Mucosa of stomach (tissue), 1 donor: ENCODE measurements around the gene MOB2.

ENCODE experiments used
- H3K27me3 ChIP-seq: one replicate; pipeline ENCODE4 v1.7.0; 2013; ENCODE audit warnings: mild to moderate bottlenecking, low read length; ENCODE audit not compliant: control insufficient read depth, insufficient read depth
- H3K36me3 ChIP-seq: one replicate; pipeline ENCODE4 v1.7.0; 2013; ENCODE audit warnings: low read length; ENCODE audit not compliant: control insufficient read depth, insufficient read depth
- H3K4me1 ChIP-seq: one replicate; pipeline ENCODE4 v1.7.0; 2013; ENCODE audit warnings: mild to moderate bottlenecking, low read length; ENCODE audit not compliant: control insufficient read depth, insufficient read depth
- H3K4me3 ChIP-seq: one replicate; pipeline ENCODE4 v1.7.0; 2013; ENCODE audit warnings: low read length
- H3K9ac ChIP-seq: one replicate; pipeline ENCODE4 v1.7.0; 2013; ENCODE audit warnings: mild to moderate bottlenecking, low read length, moderate library complexity
- H3K9me3 ChIP-seq: one replicate; pipeline ENCODE4 v1.7.0; 2013; ENCODE audit warnings: mild to moderate bottlenecking, low read length, moderate library complexity; ENCODE audit not compliant: control insufficient read depth
- donor health status: Pancreatic carcinoma.

MOB2 gene

DNA sequence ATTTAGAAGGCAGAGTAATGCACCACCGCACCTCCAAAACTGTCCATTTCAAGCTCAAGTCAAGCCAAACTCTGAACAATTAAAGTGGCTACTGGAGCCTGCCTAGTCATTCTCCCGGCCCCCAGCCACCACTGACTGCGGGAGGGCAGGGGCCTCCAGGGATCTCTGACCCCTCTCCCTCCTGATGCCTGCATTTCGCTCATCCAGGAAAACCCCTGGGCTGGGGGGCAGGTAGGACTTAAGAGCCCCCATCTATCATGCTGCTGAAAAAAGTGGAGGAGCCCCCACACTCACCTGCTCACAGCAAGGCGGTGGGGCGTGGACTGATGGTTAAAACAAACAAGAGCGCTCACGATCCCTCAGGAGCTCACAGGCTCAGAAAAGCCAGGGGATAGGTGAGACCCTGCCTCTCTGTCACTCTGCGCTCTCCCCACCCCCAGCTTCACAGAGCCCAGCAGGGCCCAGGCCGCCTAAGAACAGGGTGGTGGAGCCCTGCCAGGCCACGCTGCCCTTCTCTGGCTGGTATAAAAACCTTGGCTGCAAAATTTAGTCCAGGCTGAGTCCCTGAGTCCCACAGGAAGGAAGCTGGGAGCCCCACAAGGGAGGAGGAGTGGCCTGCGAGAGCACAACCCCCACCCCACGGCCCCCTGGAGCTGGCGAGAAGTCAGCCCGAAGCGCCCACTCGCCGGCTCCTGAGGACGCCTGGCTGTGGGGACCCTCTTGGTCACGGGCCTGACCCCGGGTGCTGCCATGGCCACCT lies 21.0 kb upstream of the MOB2 start:
- Histone ChIP-seq H3K4me3 (no peak overlapping the region), H3K27me3 (no peaks in the 10 kb centered on the region), H3K9ac (no peak overlapping the region), H3K9me3 (no peaks in the 10 kb centered on the region), H3K4me1 (peaks cover 17% of the 10 kb centered on the region), H3K36me3 (no peaks in the 10 kb centered on the region)

DNA sequence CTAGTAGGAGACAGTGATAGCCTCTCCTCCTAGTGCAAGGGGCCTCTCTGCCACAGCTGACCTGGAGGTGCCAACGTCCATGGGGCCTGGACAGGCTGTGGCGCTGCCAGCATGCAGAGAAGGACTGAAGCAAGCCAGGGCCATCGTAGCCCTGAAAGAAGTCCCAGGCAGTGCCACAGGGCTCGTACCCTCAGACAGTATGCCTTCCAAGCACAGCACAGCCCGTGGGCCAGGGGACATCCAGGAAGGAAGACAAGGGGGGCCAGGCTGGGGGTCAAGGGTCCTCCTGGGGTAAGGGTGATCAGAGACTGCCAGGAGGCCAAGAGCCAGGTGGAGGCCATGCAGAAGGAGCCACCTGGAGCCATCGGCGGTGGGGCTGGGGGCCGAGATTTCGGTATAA lies 20.4 kb upstream of the MOB2 start:
- H3K27me3 ChIP-seq: no peaks in the 10 kb centered on the region
- H3K9me3 ChIP-seq: no peaks in the 10 kb centered on the region
- H3K9ac ChIP-seq: no peak overlapping the region
- H3K4me1 ChIP-seq: peaks cover 20% of the 10 kb centered on the region
- no peak overlapping the region for H3K4me3 ChIP-seq
- no peaks in the 10 kb centered on the region for H3K36me3 ChIP-seq

DNA sequence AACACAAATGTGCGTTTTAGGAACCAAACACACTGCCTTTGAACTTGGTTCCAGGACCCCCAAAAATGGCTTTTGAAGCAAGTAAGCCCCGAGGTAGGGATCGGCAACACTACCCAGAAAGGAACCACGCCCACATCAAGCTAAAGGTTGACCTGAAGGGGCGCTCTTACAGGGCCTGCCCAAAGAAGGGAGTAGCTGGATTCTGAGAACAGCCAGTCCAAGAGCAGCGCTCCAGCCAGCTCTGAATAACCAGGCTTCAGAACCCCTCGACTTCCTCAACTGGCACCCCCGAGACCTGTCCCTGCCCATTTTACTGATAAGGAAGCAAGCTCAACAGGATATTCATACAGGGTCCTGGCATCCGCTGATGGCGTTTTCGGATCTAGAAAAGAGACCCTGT lies 18.9 kb upstream of the MOB2 start:
- Histone ChIP-seq H3K4me3 (no peak overlapping the region), H3K4me1 (peaks cover 20% of the 10 kb centered on the region), H3K9ac (no peak overlapping the region), H3K36me3 (no peaks in the 10 kb centered on the region), H3K9me3 (no peaks in the 10 kb centered on the region), H3K27me3 (no peaks in the 10 kb centered on the region)

DNA sequence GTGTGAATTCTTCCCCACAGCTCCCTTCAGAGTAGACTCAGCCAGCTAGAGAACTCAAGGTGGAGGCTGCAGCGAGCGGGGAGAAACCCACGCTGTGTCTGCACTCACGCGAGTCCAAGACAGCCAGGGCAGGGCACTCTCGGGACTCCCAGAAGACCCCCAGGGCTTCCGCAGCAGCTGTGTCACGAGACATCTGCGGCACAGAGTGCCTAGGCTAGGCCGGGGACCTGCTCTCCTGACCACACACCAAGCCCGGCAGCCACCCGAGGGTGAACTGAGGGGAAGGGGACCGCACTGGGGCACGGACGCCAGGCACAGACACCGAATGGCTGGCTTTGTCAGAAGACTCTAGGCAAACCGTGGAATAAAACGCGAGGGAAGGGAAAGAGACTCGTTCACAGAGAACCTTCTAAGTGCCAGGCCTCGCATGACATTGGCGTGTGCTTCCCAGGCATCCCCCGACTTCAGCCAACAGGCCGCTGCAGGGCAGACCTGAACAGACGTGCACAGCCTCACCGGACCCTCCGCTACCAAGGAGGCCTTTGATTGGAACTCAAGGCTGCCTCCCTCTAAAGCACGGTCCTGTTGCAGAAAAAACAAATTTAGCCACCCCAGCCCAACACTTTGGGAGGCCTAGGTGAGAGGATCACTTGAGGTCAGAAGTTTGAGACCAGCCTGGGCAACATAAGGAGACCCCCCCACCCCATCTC lies 18.2 kb upstream of the MOB2 start:
- H3K9ac ChIP-seq: no peak overlapping the region
- no peaks in the 10 kb centered on the region for H3K9me3 ChIP-seq
- H3K4me1 ChIP-seq: peaks cover 20% of the 10 kb centered on the region
- H3K36me3 ChIP-seq: peaks cover 1% of the 10 kb centered on the region
- no peaks in the 10 kb centered on the region for H3K27me3 ChIP-seq
- no peak overlapping the region for H3K4me3 ChIP-seq

DNA sequence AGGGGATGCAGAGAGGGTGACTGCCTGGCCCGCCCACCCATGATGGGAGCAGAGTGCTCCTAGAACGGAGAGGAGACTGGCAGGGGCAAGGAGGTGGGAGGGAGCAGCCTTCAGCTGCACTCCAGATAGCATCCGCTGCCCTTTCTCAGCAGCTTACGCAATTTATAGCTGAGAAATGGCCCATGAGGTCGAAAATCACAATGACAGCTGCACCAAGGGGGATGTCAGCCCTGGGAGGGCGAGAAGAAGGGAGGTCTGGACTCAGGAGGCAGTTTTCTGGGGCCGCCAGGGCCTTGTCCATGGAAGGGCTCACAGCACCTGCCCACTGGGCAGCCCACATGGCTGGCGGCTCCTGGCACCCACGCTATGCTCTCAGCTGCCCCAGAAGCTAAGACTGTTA lies 17.6 kb upstream of the MOB2 start:
- Histone ChIP-seq H3K27me3 (no peaks in the 10 kb centered on the region), H3K4me1 (peaks cover 20% of the 10 kb centered on the region), H3K4me3 (no peak overlapping the region), H3K9ac (no peak overlapping the region), H3K9me3 (no peaks in the 10 kb centered on the region), H3K36me3 (peaks cover 3% of the 10 kb centered on the region)

DNA sequence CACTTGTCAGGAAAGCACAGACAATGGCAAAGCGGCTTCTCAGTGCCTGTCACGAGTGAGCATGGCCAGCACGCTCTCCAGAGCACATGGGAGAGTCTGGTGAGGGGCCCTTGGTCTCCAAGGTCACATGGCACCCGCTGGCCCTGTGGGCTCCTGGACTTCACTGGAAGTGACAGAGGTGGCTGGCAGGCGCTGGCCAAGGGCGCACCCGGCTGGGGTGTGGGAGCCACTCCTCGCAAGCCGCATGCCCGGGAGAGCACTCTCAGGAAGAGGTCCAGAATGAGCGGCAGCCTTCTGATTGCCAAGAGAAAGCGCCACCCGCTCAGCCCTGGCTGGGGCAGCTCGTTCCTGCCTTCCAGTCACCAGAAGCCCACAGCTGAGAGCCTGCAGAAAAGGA lies 17.1 kb upstream of the MOB2 start:
- peaks cover 20% of the 10 kb centered on the region for H3K4me1 ChIP-seq
- H3K9me3 ChIP-seq: no peaks in the 10 kb centered on the region
- H3K9ac ChIP-seq: no peak overlapping the region
- no peak overlapping the region for H3K4me3 ChIP-seq
- no peaks in the 10 kb centered on the region for H3K27me3 ChIP-seq
- peaks cover 3% of the 10 kb centered on the region for H3K36me3 ChIP-seq

DNA sequence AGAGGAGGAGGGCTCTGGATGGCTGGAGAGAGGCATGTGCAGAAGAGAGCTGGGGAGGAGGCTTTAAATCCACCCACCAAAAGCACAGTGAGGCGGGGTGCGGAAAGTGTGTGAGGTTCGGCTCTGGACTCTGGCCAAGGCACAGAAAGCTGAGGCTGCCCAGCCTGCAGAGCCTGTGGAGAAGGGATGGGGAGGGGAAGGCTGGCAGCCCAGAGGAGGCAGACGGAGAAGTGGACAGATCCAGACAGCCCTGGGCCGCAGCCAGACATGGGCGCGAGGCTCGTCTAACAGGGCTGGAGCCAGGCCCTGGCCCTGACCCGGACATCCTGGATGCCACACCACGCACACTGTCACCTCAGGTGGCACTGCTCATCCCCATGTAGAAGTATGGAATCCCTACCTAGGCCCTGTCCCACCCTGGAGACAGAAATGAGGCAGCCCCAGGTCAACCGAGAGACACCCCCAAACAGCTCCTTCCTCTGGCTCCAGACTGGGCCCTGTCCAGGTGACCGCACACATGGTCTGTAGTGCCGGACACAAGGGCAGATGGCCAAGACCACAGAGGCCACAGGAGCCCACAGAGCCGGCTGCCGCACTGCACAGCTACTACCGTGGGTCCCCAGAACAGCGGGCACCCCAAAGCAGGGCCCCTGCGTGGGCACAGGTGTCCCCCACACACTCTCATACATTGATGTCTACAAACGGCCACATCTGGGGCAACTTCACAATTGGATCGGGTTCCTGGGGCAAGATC lies 16.6 kb upstream of the MOB2 start:
- Histone ChIP-seq H3K4me3 (no peak overlapping the region), H3K27me3 (no peaks in the 10 kb centered on the region), H3K9ac (no peak overlapping the region), H3K4me1 (peaks cover 20% of the 10 kb centered on the region), H3K36me3 (peaks cover 3% of the 10 kb centered on the region), H3K9me3 (no peaks in the 10 kb centered on the region)

DNA sequence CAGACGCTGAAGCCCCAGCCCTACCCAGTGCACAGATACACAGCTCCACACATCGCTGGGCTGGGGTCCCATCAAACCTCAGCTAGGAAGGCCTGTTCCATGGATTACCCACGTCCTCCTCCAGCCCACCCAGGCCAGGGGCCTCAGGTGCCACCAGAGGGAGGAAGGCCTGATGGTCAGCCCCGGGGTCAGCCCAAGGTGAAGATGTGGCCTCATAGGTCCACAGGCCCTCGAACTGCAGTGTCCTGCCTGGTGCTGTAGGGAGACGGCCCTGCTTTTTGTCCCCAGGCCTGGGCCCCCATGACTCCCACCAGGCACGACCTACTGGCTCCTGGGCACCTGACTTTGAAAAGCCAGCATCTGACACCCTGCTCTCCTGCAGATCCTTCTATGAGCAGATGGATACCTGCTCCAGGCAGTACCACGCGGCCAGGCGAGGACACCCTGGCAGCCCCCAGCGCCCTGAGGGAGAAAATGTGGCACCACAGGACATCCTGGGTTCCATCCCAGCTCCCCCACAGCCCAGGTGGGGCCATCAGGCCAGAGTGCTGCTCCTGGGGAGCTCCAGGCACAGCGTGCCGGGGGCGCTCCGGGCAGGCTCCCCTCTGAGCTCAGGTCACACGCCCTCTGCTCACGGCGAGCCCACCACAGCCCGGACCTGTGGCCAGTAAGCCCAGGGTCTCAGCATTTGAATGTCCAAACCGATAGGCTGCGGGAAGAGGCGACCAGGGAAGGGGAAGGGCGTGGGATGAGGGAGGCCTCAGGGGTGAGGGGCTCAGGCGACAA lies 15.8 kb upstream of the MOB2 start:
- Histone ChIP-seq H3K27me3 (no peaks in the 10 kb centered on the region), H3K9me3 (no peaks in the 10 kb centered on the region), H3K4me1 (peaks cover 20% of the 10 kb centered on the region), H3K4me3 (no peak overlapping the region), H3K36me3 (peaks cover 3% of the 10 kb centered on the region), H3K9ac (no peak overlapping the region)

DNA sequence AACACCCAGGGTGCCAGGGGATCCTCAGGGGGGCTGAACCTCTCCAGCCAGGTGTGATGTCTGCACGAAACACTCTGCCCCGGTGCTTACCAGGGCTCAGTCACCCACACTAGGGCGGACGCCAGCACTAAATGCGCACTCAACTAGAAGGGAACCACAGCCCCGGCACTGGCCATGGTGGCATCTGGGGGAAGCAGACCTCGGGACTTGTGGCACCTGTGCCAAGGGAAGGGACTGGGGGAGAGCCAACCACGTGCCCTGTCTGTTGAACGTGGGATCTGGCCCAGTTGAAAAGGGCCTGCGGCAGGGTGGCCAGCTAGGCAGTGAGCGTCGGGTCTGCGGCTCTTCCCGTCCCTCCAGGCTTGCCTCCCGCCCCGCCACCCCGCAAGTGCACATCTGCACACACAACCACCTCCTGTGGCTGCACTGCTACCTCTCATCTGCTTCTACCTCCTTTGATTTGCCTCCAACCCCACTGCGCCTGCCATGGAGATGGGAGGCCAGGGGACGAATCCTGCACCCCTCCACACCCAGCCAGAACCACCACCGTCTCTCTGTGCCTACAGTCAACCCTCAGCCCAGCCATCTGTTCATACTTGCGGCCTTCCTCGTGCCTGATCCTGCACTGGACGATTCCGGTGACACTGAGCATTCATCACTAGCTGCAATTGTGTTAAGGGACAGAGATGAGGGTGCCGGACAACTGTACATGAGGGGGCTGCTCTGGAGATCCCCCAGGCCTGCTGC lies 15.0 kb upstream of the MOB2 start:
- Histone ChIP-seq H3K36me3 (peaks cover 3% of the 10 kb centered on the region), H3K4me1 (peaks cover 21% of the 10 kb centered on the region)

DNA sequence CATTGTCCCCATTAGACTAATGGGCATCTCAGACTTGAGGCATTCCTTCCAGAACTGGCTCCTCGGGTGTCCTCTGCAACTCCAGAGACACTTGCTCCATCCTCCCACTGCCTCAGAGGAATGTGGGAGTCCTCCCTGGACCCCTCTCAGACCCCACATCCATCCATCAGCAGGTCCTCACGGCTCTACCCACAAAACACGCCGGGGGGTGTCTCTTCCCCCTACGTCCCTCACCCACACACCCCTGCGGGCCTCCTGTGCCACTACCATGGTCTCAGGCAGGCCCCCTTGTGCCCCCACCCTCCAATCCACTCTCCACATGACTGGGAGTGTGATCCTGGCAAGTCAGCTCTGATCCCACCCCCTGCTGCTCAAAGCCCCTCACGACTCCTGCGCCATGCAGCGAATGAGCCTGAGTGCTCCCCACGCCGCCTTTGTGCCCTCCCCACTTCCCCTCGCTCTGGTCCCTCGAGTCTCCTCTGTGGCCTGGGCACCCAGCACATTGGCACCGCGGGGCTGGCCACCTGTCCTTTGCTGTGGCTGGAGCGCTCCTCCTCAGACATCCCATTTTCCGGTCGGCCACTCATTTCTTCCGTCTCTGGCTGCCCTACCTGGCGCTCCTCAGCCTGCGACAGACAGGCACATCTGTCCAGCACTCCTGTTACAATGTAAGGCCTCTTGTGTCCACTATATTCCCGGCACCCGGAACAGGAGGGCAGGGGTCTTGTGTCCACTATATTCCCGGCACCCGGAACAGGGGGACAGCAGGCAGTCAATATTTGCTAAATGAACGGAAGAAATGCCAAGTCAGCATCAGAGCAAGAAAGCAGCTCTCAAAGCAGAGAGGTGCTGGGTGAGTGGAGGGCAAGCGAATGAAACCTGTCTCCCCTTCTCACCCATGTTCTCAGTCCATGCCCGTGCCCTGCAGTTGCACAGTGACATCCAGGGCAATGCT lies 14.2 kb upstream of the MOB2 start:
- peaks cover 25% of the 10 kb centered on the region for H3K4me1 ChIP-seq
- H3K4me3 ChIP-seq: no peak overlapping the region
- no peak overlapping the region for H3K9ac ChIP-seq
- no peaks in the 10 kb centered on the region for H3K27me3 ChIP-seq
- H3K36me3 ChIP-seq: peaks cover 3% of the 10 kb centered on the region
- no peaks in the 10 kb centered on the region for H3K9me3 ChIP-seq

More for the DNA sequence above, 15.0 kb upstream of the MOB2 start:
- H3K9ac ChIP-seq: no peak overlapping the region
- no peaks in the 10 kb centered on the region for H3K9me3 ChIP-seq
- no peak overlapping the region for H3K4me3 ChIP-seq
- H3K27me3 ChIP-seq: no peaks in the 10 kb centered on the region
